Thyroid gland (tissue), 4 donors: ENCODE data around the gene ANO6.

Source experiments
- POLR2A ChIP-seq, 2 donors: fragments of 450-650 bp; IDR thresholded peaks; one replicate each; pipeline ENCODE4 v1.6.1; 2017; ENCODE audit warnings: antibody characterized with exemption in 2 of 2, mild to moderate bottlenecking in 2 of 2, moderate library complexity in 1 of 2
- TF ChIP-seq, protein P1 (sequence below), 6 experiments: fragments of 200-600 bp in 3 of 6; fragments of 450-650 bp in 3 of 6; sonication (generic) in 3 of 6; IDR thresholded peaks; one replicate each; pipeline ENCODE4 v1.5.1; 2016 to 2019; ENCODE audit warnings: antibody characterized with exemption in 6 of 6, mild to moderate bottlenecking in 2 of 6, inconsistent platforms in 1 of 6, moderate library complexity in 1 of 6

DNA sequence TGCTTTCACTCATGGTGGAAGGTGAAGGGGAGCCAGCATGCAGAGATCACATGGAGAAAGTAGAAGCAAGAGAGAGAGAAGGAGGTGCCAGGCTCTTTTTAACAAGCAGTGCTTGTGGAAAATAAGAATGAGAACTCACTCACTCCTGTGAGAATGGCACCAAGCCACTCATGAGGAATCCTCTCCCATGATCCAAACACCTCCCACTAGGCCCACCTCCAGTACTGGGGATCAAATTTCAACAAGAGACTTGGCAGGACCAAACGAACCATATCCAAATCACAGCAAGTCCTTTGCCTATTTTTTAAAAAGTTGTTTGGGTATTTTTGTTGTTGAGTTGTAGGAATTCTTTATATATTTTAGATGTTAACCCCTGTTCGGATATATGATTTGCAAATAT is 267.7 kb downstream of the ANO6 start:
- TF ChIP-seq, protein P1, sequence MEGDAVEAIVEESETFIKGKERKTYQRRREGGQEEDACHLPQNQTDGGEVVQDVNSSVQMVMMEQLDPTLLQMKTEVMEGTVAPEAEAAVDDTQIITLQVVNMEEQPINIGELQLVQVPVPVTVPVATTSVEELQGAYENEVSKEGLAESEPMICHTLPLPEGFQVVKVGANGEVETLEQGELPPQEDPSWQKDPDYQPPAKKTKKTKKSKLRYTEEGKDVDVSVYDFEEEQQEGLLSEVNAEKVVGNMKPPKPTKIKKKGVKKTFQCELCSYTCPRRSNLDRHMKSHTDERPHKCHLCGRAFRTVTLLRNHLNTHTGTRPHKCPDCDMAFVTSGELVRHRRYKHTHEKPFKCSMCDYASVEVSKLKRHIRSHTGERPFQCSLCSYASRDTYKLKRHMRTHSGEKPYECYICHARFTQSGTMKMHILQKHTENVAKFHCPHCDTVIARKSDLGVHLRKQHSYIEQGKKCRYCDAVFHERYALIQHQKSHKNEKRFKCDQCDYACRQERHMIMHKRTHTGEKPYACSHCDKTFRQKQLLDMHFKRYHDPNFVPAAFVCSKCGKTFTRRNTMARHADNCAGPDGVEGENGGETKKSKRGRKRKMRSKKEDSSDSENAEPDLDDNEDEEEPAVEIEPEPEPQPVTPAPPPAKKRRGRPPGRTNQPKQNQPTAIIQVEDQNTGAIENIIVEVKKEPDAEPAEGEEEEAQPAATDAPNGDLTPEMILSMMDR (IDR thresholded peaks at IDR 0.05): no peak
- no peak for TF ChIP-seq POLR2A (IDR thresholded peaks at IDR 0.05)
